Coronary artery (tissue), 2 donors: ENCODE data around the gene WDR18.

ENCODE experiments used
- DNase-seq: peaks from one replicate; pipeline ENCODE4 v3.0.0-alpha.2; 2017; ENCODE audit warnings: low spot score
- H3K27ac ChIP-seq, 2 donors: fragments of 200-600 bp; sonication (generic); one replicate each; pipeline ENCODE4 v1.5.1; 2016 to 2019
- H3K4me3 ChIP-seq: fragments of 200-600 bp; sonication (generic); 2 replicates; pipeline ENCODE4 v1.5.1; 2016; ENCODE audit warnings: mild to moderate bottlenecking, moderate library complexity
- CTCF ChIP-seq: fragments of 200-600 bp; sonication (generic); IDR thresholded peaks from one replicate; pipeline ENCODE4 v1.5.1; 2019; ENCODE audit warnings: antibody characterized with exemption

The WDR18 gene

GRCh38 chr19:1004204-1004802 is 20.2 kb downstream of the WDR18 start:
- TF ChIP-seq CTCF = no peak
- no peak for DNase-seq
- H3K27ac ChIP-seq = no peak overlapping the region
- no peak overlapping the region for H3K4me3 ChIP-seq

- Histone ChIP-seq H3K4me3 (no peak overlapping the region), H3K27ac (no peak overlapping the region)
- no peak for DNase-seq
- no peak for TF ChIP-seq CTCF
These were observed 20.9 kb downstream of the WDR18 start for GRCh38 chr19:1004803-1005664.

GRCh38 chr19:1006711-1007398 is 22.7 kb downstream of the WDR18 start:
- DNase-seq = no peak
- Histone ChIP-seq H3K4me3 (no peak overlapping the region), H3K27ac (no peak overlapping the region)
- no peak for TF ChIP-seq CTCF

GRCh38 chr19:1007399-1008251 is 23.5 kb downstream of the WDR18 start:
- DNase-seq = no peak
- H3K27ac ChIP-seq = no peak overlapping the region
- H3K4me3 ChIP-seq = no peak overlapping the region
- TF ChIP-seq CTCF = no peak

GRCh38 chr19:1008268-1009040 is 24.3 kb downstream of the WDR18 start:
- no peak for DNase-seq
- no peak overlapping the region for H3K4me3 ChIP-seq
- TF ChIP-seq CTCF = no peak
- no peak overlapping the region for H3K27ac ChIP-seq
